OCI-LY1 (cell line): ENCODE measurements around the gene MAPT.

Source experiments
- CTCF ChIP-seq: fragments of 200-600 bp; sonication (generic), shearing (Covaris generic); IDR thresholded peaks from 2 replicates; pipeline ENCODE4 v1.5.1; 2017; ENCODE audit warnings: mild to moderate bottlenecking, antibody characterized with exemption, low read length, moderate library complexity, mixed read lengths
- EZH2 ChIP-seq: fragments of 200-600 bp; sonication (generic), shearing (Covaris generic); IDR thresholded peaks from 2 replicates; pipeline ENCODE4 v1.8.0; 2017; ENCODE audit warnings: borderline replicate concordance, mixed run types, mild to moderate bottlenecking, antibody characterized with exemption, low read length, moderate library complexity, mixed read lengths

- no peak for TF ChIP-seq CTCF
- TF ChIP-seq EZH2: no peak
These were observed 23.9 kb downstream of the MAPT start for GRCh38 chr17:45918241-45918745.
